ENCODE data around the gene RMRP.

The RMRP gene

DNA sequence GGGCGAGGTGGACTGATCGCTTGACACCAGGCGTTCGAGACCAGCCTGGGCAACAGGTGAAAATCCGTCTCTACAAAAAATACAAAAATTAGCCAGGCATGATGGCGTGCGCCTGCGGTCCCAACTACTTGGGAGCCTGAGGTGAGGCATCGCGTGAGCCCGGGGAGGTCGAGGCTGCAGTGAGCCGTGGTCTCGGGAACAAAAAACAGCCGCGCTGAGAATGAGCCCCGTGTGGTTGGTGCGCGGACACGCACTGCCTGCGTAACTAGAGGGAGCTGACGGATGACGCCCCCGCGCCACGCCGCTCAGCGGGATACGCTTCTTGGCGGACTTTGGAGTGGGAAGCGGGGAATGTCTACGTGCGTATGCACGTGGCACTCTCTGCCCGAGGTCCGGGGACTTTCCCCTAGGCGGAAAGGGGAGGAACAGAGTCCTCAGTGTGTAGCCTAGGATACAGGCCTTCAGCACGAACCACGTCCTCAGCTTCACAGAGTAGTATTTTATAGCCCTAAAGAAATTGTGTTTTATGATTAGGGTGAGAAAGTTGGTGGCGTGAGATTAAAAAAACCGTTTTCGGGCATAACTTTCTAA lies at the start of gene RMRP:
RMRP (minus strand) TSS at position 474 of the 591 bp plus-strand sequence.
- DNase-seq, result peak; percentile 96 to 99

DNA sequence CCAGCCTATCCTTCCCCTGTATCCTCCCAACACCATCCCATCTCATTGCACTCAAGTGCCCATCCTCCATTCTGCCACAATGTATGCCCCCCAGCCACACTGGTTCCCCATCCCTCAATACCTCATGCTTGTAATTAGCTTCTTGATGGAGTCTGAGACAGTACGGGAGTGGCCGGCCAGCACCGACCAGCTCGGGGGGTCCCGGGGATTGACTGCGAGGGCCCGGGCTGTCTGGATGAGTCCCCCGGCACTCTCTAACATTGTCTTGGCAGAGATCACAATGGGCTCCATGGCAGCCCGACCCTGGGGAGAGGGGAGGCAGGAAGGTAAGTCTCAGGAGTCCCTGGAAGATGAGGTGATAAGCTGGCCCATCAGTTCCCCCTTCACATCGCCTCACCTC lies 49.1 kb upstream of the RMRP start:
- no peak for DNase-seq

DNA sequence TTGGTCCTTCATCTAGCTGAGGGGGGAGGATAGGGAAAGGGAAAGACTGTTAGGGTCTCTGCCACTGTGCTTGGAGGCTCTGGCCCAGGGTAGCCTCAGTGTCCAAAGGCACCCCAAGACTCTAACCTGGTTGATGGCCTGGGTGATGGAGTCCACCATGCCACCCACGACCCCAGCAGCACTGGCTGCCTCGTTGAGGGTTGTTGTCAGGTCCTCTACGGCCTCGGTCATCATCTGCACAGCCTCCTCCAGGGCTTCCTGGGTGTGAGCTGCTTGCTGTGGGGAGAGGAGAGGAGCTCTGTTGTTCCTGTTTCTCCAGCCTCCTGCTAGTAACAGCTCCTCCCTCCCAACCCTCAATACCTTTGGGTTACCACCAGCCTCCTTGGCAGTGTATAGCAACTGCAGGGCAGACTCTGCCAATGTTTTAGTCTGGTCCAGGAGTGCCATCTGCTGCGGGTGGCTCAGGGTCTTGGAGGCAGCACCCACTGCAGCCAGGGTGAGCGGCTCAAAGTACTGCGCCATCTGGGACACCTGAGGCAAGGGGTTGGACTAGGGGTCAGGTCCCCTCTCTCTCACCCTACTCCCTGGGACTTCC lies 48.1 kb upstream of the RMRP start:
- no peak for DNase-seq

DNA sequence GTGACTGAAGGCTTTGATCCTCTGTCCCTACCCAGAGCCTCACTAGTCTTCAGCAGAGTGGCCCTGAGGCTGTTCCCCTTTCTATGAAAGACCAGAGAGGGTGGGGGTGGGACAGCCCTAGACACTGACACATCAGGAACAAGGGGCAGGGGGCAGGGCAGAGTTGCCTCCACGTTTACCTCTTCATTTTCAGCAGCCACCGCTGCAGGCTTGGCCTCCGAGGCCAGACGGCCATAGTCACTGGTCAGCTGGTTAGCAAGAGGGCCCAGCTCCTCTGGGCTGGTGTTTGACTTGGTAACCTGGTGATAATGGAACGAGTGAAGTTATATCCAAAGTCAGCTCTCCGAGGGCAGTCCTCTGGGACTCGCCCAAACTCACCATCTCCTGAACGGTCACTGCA lies 47.6 kb upstream of the RMRP start:
- no peak for DNase-seq

DNA sequence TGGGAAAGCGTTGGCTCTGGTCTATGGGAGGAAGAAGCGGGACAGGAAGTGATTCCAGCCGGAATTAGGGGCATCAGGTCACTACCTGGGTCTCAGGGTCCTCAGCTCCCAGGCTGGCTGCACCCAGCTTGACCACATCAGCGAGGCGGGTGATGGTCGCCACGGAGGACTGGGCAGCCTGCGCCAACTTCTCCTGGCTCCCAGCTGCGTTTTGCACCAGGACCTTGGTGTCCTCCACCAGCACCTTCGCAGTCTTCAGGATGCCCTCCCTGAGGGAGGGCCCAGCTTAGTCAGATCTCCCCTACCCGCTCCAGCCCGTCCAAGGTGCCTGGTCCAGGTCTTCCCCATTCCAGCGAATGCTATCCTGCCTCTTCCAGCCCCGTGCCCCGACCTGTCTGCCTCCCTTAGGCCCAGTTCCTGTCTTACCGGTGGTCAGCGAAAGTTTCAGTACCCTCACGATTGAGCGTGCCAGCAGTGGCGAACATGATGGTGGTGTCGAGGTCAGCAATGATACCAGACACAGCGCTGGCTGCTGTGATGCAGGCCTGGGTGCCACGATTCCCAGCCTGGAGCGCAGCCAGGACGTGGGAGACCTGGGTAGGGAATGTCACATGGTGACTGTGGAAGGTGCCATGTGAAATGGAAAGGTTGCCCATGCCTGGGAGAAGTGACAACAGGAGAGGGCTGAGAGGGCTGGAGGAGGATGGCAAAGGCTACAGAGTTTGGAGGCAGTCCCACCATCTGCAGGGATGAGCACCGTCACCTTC lies 46.3 kb upstream of the RMRP start:
- no peak for DNase-seq

DNA sequence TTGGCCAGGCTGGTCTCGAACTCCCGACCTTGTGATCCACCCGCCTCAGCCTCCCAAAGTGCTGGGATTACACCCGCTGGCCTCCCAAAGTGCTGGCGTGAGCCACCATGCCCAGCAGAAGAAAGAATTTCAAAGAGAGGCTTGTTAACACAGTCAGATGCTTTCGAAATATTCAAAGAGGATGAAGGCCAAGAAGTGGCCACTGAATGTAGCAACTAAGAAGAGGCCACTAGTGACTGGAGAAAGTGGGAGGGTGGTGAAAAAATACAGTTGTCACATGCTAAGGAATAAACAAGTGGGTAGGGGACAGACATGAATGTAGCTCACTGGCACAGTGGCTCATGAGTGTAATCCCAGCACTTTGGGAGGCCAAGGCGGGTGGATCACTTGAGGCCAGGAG lies 44.9 kb upstream of the RMRP start:
- no peak for DNase-seq

DNA sequence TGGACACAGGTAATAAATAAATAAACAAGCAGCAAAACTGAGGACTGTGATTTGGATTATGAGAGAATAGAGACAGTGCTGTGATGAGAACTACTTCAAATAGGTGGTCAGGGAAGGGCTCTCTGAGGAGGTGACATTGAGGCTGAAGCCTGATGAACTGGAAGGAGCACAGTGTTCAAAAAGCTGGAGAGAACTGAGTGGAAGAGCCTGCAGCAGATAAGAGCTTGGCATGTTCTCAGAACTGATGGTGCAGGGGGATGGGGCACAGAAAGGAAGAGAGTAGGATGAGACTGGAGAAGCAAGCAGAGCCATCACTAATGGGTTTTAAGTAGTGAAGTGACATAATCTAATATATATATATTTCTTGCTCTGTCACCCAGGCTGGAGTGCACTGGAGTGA lies 43.1 kb upstream of the RMRP start:
- no peak for DNase-seq

DNA sequence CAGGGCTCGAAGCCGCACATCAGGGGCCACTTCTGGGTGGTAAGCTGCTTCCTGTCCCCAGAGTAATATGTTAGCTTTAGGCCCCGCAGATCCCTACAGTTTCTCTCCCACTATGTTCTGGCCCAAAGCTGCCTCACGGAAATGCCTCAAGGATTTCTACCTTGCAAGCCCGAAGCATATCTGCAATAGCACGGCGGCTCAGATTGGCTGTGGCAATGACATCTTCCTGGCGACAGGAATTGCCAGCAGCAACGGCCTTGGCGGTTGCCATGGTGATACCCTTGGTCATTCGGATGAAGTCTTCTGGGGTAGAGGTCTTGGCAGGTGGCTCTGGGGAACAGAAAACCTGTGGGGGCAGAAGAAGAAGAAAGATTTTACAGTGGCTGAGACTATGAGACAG lies 42.2 kb upstream of the RMRP start:
- no peak for DNase-seq

DNA sequence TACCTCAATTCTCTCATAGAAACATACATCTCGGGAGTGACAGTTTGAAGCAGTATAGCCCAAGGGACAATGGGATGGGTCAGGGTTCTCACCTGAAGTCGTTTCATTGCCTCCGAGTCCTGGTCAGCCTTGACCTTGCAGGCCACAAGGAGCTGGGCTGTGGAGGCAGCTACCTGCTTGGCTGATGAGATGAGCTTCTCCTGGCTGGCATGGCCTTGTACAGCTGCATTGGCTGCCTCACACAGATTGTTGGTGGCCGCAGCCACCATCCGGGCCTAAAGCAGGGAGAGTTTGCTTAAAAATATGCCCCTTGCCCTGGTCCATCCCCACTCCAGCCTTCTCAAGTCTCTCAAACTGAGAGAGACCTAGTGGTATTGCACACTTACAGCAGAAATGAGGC lies 40.4 kb upstream of the RMRP start:
- no peak for DNase-seq

DNA sequence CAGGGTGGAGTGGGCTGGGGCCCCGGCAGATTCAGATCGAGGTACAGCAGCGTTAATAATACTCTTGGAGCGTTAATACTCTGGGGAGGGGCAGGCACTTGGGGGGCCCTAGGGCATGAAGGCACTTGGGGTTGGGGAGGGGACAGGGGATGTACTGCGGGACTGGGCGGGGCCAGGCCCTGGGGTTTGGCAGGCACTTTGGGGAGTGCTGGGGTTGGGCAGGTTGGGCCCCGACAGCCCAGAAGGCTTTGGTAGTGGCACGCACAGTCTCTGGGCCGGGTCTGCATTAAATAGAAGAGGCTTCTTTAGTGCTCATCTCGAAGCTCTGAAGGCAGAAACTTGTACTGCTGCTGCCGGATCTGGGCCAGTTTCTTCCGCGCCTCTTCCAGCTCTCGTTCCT lies 39.7 kb upstream of the RMRP start:
- DNase-seq, result no peak

DNA sequence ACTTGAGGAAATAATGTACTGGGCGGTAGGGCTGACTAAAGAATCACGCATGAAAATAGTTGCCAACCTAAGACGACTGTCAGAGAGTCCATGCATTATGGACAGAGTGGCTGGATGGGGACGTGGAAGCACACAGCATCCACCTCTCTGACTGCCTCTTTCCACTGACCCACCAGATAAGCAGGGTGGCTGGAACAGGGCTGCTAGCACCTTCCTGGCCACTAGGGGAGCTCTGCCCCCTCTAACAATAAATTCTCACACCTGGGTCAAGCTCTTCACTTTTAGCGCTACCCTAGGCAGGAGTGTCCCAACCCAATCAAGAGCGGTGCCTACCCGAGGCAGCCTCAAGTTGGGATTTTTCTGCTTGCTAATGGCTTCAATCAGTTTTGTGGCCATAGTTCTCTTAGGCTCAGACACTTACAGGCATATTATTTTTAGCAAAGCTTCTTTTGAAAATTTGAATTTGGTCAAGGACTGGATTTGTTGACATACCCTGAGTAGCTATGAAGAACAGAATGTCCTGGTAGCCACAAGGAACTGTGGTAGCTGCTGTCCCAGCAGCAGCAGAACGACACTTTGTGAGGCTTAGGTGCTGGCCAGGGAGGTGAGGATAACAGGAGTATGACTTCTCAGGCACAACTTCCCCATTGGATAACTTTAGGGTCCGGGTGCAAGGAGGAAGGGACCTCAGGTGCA lies 38.8 kb upstream of the RMRP start:
- DNase-seq, result peak in 1 of 2 experiments; percentile 39

DNA sequence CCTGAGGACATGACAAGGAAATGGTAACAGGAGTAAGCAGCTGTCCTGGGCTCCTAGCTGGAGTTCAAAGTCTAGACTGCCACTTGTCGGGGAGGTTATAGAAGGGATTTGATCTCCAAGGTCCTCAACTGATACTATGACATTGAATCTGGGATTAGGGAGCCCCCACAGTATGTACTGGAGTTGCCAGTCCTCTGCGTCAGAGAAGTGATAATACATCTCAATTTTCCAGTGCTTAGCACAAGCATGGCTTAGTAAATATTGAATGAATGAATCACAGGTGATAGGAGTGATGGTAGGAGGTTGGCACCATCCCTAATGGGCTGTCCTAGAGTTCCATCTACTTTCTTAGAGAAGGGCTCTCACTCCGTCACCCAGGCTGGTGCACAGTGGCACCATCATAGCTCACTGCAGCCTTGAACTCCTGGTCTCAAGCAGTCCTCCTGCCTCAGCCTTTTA lies 38.2 kb upstream of the RMRP start:
- no peak for DNase-seq

DNA sequence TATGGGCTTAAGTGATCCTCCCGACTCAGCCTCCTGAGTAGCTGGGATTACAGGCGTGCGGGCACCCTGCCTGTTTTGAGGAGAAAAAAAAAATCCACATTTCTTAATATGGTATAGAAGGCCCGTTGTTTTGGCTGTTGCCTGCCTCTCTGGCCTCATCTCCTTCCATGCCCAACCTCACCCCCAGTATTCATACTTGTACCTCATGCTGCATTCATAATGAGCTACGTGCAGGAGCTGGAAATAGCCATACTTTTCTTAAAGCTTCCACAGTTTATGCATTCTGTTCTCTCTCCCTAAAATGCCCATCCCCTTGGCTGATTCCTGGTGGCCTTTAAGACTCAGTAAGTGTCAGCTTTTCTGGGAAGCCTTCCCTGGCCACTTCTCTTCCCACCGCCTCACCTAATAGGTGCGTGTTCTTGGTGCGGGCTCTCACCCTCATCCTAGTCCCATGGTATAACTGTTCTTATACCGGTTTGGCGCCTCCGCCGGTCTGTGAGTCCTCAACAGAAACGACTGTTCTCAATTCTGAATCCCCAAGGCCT lies 34.0 kb upstream of the RMRP start:
- no peak for DNase-seq

DNA sequence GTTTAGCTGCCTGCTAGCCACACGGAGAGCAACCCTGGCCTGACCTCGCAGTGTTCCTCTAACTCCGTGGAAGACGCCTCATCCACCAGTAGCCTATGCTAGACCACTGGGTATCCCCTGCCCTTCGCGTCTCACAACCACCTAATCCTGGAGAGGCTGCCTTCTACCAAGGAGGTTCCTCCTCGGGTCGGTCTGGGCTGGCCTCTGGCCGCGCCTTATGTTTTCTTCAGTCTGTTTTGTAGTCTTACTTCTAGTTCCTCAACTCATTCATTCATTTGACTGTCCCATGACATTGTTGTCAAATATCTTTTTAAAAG lies 33.5 kb upstream of the RMRP start:
- DNase-seq, result no peak

DNA sequence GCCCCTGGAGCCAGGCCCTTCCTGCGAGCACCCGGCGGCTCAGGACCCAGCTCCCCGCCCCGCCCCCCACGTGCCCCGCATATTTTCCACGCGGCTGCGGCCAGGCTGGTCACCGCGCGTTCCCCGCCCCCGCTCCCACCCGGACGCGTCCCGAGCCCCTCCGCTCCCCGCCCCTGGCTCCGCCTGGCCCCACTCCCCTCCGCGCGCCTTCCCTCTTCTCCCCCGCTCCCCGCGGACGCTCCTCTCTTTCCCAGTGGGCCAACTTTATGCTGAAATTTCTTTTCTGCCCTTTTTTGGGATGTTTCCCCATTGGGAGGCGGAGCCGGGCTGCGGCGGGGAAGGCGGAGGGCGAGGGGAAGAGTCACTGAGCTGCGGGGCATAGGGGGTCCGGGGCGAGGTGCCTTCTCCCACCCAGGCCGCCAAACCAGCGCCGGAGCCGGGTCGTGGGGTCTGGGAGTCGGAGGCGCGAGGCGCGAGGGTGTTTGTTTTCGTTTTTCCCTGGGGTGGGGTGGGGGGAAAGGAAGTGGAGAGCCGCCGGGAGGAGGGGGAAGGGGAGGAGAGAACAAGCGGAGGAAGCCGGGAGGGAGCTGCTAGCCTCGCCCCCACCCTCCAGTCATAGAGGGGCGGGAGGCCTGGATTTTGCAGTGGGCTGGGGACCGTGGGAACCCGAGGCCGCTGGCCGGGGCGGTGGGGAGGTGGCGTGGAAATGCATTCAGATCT lies 33.0 kb upstream of the RMRP start:
- peak in 1 of 2 experiments; percentile 34 for DNase-seq

DNA sequence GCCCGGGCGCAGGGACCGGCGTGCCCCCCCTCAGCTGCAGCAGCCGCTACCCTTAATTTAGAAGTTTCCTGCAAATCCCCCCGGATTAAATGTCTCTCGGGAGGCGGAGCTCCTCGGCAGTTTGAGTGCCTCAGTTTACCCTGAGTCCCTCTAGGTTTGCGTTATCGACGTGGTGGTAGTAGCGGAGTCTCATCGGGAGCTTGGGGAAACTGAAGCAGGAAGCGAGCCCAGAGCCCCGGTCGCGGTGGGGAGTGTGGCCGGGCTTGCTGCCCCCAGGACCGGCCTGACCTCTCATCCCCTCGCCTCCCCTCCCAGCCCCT lies 32.4 kb upstream of the RMRP start:
- peak in 1 of 2 experiments; percentile 12 for DNase-seq

DNA sequence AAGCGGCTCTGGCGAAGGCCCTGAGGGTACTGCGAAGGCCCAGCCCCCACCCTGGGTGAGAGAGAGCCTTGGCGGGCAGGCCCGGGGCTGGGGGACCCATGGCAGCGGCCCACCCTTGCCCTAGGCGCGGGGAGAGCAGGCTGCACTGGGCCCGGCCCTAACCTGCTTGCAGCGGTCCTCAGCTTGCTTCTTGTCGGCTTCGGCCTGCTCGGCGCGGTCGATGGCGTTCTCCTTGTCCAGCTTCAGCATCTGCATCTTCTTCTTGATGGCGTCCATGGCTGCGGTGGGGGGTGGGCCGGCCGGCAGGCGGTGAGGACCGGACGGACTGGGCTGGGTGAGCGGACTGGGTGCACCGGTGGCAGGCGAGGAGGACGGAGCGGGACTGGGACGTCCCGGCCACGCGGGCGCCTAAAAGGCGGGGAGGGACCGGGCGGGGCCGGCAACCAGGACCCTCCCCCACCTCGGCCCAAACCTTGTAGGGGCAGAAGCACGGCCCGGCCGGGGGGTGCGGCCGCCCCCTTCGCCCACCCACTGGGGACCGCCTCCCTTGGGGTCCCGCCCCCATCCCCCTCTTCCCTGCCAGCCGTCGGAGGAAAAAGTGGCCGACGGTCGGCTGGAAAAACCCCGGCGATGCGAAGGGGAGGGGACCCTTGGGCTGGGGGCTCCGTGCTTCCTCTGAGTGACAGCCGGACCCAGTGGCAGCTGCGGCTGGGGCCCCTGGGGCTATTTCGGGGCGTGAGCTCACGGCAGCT lies 31.9 kb upstream of the RMRP start, which contains the start of gene TPM2:
TPM2 (minus strand) TSS at position 384 of the 752 bp plus-strand sequence; CDS start at position 276, 108 bp downstream.
- no peak for DNase-seq

DNA sequence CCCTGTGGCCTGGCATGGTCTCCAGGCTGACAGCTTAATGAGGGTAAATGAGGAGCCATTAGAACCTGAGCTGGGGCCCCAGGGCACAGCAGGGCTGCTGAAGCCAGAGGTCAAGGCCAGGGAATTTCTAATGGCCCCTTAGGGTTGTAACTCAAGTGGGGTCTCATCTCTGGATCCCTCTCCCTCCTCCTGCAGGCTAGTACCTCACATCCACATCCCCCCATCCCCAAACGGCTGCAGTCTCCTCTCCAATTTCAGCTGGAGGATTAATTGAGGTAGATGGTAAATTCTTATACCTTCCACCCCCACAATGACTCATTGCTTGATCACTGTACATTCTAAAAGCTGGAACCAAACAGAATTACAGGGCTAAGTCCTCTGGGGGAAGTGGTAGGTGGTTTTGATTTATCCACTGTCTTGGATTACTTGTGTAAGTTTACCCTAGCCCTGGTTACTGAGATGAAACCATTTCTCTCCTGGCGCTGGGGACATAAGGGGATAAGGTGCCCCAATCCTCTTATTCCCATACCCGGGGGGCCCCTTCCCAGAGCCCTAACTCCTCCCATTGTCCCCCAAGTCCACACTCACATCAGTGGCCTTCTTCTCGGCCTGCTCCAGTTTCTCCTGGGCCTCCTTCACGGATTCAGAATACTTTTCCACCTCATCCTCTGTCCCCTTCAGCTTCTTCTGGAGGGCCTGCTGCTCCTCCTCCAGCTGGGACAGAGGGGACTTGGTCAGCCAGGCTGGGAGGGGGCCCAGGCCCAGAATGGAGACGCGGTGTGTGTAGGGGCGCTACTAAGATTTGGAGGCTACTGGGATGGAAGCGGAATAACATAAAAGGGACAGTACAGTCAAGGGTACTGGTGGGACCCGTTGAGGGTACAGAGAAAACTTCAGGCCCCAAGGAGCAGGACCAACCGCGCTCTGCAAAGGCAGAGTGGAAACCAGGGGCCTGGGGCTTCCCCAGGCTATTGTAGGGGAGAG lies 31.0 kb upstream of the RMRP start:
- no peak for DNase-seq

DNA sequence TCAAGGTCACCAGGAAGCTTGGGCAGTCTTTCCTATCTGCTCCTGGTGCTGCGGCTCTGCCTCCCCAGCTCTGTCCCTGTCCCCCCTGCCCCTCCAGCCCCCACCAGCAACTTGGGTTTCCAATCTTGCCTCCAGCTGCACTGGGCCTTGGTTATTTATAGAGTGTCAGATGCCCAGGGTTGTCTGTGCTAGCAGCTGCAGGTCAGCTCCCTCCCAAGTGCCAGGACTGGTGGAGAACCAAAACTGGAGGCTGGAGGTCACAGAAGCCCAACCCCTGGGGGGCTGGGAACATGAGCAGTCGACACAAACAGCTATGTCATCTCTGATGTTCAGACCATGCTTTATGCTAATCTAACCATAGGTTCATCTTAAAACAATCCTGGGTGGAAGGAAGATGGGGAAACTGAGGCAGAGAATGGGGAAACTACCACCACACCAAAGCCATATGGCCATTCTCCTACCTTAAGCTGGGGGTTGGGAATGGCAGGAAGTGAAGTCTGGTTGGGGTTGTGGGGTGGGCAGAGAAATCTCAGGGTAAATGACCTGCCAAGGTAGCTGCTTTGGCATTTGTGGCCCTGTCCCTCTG lies 30.2 kb upstream of the RMRP start:
- no peak for DNase-seq

DNA sequence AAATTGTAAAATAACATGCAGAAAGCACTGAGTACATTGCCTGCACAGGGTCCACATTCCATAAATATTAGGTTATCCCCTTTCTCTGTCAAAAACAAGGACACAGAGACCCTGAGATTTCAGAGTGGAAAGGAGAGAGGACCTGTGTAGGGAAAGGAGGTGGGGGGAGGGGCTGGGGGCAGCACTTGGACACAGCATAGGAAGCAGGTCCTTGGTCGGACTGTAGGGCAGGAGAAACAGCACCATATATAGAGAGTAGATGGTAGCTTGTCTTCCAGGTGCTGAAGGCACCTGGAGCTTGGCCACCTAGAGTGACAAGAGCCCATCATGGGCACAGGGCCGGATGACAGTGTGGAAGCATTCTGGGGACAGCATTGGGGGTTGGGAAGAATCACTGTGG lies 29.5 kb upstream of the RMRP start:
- no peak for DNase-seq
